ENCODE data around the gene CWC27. TPM values are rescaled to one million over a fixed set of nuclear protein-coding genes. Genes with fewer than 3 reads are reported as not detected.

CWC27 gene
- total RNA-seq, 1 experiment from 2014 or later: 42.7 TPM

DNA sequence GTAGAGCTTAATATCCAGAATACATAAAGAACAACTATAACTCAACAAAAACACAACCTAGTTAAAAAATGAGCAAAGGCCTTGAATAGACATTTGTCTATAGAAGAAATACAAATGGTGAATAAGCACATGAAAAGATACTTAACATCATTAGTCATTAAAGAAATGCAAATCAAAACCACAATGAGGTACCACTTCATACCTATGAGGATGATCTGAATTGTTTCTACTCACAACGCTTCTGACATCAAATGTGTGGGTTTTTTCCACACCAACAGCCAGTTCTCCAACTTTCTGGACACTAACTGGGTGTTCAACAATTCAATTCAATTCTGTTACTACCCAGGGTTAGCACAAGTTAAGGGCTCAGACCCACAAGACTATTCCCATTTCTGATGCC, 22.3 kb upstream of the CWC27 start (continued):
- TF ChIP-seq ZNF416 (CRISPR knock-in tag; IDR thresholded peaks at IDR 0.05) (no peak), FOXK1 (CRISPR knock-in tag; IDR thresholded peaks at IDR 0.05) (no peak), CREM (CRISPR knock-in tag; IDR thresholded peaks at IDR 0.05) (no peak), PRRX2 (CRISPR knock-in tag; IDR thresholded peaks at IDR 0.05) (no peak), SOX15 (CRISPR knock-in tag; IDR thresholded peaks at IDR 0.05) (no peak), ZNF263 (CRISPR knock-in tag; IDR thresholded peaks at IDR 0.05; ENCODE audit: low read depth) (no peak), ZBTB21 (CRISPR knock-in tag; IDR thresholded peaks at IDR 0.05; ENCODE audit: borderline replicate concordance) (no peak), ATF1 (CRISPR knock-in tag; IDR thresholded peaks at IDR 0.05) (no peak)
- TF ChIP-seq, protein P1, sequence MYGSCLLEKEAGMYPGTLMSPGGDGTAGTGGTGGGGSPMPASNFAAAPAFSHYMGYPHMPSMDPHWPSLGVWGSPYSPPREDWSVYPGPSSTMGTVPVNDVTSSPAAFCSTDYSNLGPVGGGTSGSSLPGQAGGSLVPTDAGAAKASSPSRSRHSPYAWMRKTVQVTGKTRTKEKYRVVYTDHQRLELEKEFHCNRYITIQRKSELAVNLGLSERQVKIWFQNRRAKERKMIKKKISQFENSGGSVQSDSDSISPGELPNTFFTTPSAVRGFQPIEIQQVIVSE (CRISPR knock-in tag; IDR thresholded peaks at IDR 0.05; ENCODE audit: borderline replicate concordance): no peak
- TF ChIP-seq, protein P2, sequence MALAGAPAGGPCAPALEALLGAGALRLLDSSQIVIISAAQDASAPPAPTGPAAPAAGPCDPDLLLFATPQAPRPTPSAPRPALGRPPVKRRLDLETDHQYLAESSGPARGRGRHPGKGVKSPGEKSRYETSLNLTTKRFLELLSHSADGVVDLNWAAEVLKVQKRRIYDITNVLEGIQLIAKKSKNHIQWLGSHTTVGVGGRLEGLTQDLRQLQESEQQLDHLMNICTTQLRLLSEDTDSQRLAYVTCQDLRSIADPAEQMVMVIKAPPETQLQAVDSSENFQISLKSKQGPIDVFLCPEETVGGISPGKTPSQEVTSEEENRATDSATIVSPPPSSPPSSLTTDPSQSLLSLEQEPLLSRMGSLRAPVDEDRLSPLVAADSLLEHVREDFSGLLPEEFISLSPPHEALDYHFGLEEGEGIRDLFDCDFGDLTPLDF (CRISPR knock-in tag; IDR thresholded peaks at IDR 0.05): no peak
- TF ChIP-seq, protein P3, sequence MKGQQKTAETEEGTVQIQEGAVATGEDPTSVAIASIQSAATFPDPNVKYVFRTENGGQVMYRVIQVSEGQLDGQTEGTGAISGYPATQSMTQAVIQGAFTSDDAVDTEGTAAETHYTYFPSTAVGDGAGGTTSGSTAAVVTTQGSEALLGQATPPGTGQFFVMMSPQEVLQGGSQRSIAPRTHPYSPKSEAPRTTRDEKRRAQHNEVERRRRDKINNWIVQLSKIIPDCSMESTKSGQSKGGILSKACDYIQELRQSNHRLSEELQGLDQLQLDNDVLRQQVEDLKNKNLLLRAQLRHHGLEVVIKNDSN (CRISPR knock-in tag; IDR thresholded peaks at IDR 0.05): no peak

DNA sequence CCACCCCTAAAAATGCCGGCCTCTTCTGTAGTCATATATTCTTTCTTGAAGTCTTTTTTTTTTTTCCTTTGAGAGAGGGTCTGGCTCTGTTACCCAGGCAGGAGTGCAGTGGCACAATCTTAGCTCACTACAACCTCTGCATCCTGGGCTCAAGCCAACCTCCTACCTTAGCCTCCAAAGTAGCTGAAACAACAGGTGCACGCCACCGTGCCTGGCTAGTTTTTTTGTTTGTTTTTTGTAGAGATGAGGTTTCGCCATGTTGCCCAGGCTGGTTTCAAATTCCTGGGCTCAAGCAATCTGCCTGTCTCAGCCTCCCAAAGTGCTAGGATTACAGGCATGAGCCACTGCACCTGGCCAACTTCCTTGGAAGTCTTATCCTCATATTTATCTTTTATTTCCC, 19.3 kb upstream of the CWC27 start:
- ATAC-seq: no peak
- CTCF ChIA-PET: no interaction called here
- H3K9me3 Mint-ChIP-seq: peaks cover 3% of the 10 kb centered on the region; the same call in 1 of the 2 replicates
- no peaks in the 10 kb centered on the region for H3K27me3 Mint-ChIP-seq (ENCODE audit: low read depth)
- no peak overlapping the region for H3K27ac Mint-ChIP-seq
- POLR2A ChIA-PET: no interaction called here
- peaks cover 14% of the 10 kb centered on the region for H3K36me3 Mint-ChIP-seq
- peaks cover 20% of the 10 kb centered on the region for H3K4me1 Mint-ChIP-seq
- no peak overlapping the region for H3K4me3 Mint-ChIP-seq
- TF ChIP-seq OVOL2 (CRISPR knock-in tag; IDR thresholded peaks at IDR 0.05; ENCODE audit: borderline replicate concordance) (no peak), TP53 (CRISPR knock-in tag; IDR thresholded peaks at IDR 0.05) (no peak), GABPB1 (CRISPR knock-in tag; IDR thresholded peaks at IDR 0.05) (no peak)
- TF ChIP-seq, protein P4, sequence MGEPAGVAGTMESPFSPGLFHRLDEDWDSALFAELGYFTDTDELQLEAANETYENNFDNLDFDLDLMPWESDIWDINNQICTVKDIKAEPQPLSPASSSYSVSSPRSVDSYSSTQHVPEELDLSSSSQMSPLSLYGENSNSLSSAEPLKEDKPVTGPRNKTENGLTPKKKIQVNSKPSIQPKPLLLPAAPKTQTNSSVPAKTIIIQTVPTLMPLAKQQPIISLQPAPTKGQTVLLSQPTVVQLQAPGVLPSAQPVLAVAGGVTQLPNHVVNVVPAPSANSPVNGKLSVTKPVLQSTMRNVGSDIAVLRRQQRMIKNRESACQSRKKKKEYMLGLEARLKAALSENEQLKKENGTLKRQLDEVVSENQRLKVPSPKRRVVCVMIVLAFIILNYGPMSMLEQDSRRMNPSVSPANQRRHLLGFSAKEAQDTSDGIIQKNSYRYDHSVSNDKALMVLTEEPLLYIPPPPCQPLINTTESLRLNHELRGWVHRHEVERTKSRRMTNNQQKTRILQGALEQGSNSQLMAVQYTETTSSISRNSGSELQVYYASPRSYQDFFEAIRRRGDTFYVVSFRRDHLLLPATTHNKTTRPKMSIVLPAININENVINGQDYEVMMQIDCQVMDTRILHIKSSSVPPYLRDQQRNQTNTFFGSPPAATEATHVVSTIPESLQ (CRISPR knock-in tag; IDR thresholded peaks at IDR 0.05): no peak
- TF ChIP-seq, protein P5, sequence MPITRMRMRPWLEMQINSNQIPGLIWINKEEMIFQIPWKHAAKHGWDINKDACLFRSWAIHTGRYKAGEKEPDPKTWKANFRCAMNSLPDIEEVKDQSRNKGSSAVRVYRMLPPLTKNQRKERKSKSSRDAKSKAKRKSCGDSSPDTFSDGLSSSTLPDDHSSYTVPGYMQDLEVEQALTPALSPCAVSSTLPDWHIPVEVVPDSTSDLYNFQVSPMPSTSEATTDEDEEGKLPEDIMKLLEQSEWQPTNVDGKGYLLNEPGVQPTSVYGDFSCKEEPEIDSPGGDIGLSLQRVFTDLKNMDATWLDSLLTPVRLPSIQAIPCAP (CRISPR knock-in tag; IDR thresholded peaks at IDR 0.05): no peak
- DNase-seq (ENCODE audit: low spot score): no peak

DNA sequence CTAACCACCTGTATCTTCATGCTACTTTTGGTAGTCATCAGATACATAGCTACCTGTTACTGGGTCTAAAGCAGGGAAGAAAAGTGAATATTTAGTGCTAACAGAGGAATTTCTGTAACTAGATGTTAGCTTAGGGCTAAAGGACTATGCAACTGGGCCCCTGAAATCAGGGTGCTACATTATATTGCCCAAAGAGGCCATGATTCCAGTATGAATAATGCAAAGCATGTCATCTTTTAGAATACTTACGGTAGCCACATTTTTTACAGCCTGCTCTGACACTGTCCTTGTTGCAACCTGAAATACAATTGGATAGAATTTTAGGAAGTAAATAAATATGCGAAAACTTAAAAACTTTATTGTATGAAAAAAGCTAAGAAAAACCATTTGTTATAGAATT, 14.7 kb upstream of the CWC27 start:
- Mint-ChIP-seq H3K9me3 (no peaks in the 10 kb centered on the region), H3K27me3 (ENCODE audit: low read depth) (no peaks in the 10 kb centered on the region), H3K36me3 (peaks cover 19% of the 10 kb centered on the region), H3K27ac (no peak overlapping the region), H3K4me3 (no peak overlapping the region), H3K4me1 (peaks cover 3% of the 10 kb centered on the region)
- TF ChIP-seq FOXK1 (CRISPR knock-in tag; IDR thresholded peaks at IDR 0.05) (no peak), JUN (CRISPR knock-in tag; IDR thresholded peaks at IDR 0.05) (no peak)
- ChIA-PET POLR2A (no interaction called here), CTCF (interaction anchor here (1.0 kb wide), 1 partner anchor 57 kb away, joined by 3 read pairs; no protein-coding TSS in a partner anchor)
- DNase-seq (ENCODE audit: low spot score) (no peak), ATAC-seq (no peak)

DNA sequence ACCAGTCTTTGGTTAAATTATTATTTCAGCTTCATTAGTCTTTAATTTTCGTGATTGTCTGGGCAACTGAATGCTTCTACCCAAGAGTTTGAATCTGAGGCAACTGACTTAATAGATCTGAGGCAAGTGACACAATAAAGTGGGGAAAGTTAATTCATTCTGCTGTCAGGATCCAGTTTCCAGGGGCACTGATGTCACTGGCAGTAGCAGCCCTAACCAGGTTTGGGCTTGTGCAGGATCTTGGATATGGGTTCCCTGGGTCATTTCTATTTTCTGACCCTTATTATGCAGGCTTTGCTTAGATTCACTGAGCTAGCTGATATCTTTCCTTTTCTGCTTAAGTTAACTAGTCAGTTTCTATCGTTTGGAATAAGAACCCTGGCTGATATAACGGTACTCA, 9.8 kb upstream of the CWC27 start:
- no peaks in the 10 kb centered on the region for H3K27me3 Mint-ChIP-seq (ENCODE audit: low read depth)
- POLR2A ChIA-PET: no interaction called here
- peaks cover 23% of the 10 kb centered on the region for H3K4me1 Mint-ChIP-seq
- H3K27ac Mint-ChIP-seq: no peak overlapping the region
- no peak for ATAC-seq
- CTCF ChIA-PET: no interaction called here
- peaks cover 15% of the 10 kb centered on the region for H3K36me3 Mint-ChIP-seq
- no peaks in the 10 kb centered on the region for H3K9me3 Mint-ChIP-seq
- H3K4me3 Mint-ChIP-seq: no peak overlapping the region
- no peak for DNase-seq (ENCODE audit: low spot score)
- TF ChIP-seq ZNF138 (CRISPR knock-in tag; conservative IDR thresholded peaks at IDR 0.05): no peak
- TF ChIP-seq NFYB (CRISPR knock-in tag; conservative IDR thresholded peaks at IDR 0.05; ENCODE audit: low read depth): no peak
- TF ChIP-seq, protein P6, sequence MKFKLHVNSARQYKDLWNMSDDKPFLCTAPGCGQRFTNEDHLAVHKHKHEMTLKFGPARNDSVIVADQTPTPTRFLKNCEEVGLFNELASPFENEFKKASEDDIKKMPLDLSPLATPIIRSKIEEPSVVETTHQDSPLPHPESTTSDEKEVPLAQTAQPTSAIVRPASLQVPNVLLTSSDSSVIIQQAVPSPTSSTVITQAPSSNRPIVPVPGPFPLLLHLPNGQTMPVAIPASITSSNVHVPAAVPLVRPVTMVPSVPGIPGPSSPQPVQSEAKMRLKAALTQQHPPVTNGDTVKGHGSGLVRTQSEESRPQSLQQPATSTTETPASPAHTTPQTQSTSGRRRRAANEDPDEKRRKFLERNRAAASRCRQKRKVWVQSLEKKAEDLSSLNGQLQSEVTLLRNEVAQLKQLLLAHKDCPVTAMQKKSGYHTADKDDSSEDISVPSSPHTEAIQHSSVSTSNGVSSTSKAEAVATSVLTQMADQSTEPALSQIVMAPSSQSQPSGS (CRISPR knock-in tag; IDR thresholded peaks at IDR 0.05; ENCODE audit: borderline replicate concordance, low read depth): no peak
- TF ChIP-seq NFATC4 (CRISPR knock-in tag; IDR thresholded peaks at IDR 0.05): no peak

All from WTC11 (cell line).